Measurements from ENCODE around the gene LHX1. TPM values are rescaled to one million over a fixed set of nuclear protein-coding genes. Genes with fewer than 3 reads are reported as not detected.

LHX1 gene
- total RNA-seq, 2 experiments from 2014 or later: not detected

DNA sequence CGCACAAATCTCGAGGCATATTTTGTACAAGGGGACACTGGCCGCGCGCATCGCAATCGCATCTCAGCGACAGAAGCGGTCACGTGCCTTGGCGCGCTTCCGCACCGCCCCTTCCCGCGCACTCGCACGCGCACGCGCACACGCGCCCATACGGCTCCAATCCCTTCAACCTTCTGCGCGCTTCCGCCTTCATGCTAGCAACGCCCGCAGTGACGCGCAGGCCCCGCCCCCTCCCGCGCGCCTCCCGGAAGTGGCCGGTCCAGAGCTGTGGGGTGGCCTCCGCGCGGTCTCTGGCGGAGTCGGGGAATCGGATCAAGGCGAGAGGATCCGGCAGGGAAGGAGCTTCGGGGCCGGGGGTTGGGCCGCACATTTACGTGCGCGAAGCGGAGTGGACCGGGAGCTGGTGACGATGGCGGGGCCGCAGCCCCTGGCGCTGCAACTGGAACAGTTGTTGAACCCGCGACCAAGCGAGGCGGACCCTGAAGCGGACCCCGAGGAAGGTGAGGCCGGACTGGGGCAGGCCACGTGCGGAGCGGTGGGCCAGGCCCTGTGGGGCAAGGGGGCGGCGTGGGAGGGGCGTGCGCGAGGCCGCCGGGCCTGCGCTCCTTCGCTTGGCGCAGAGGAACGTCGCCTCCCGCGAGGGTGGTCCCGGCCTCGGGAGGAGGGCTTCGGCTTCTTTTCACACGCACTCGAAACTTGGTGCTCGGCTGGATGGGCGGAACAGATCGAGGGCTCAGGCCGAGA, 11.6 kb downstream of the LHX1 start, which contains the start of gene AATF:
Gene AATF, plus strand, starts transcription at position 238 of the 744 bp plus-strand sequence. Its CDS starts 172 bp downstream, at position 410.
- peaks cover 46% of the 10 kb centered on the region for H3K27me3 Mint-ChIP-seq
- Histone ChIP-seq H3K4me3 (ENCODE audit: low read length) (peak within 1 kb of the TSS; percentile 81), H3K9me3 (ENCODE audit: control insufficient read depth in 1 of 2, insufficient read depth in 1 of 2, low read length in 2 of 2) (peaks cover 0 to 8% of the 10 kb centered on the region in 2 experiments), H3K4me1 (ENCODE audit: insufficient read depth, low read length) (peaks cover 36% of the 10 kb centered on the region), H3K36me3 (ENCODE audit: insufficient read depth, low read length) (peaks cover 30% of the 10 kb centered on the region), H3K27ac (ENCODE audit: low read depth in 1 of 2, low read length in 2 of 2) (peak within 1 kb of the TSS; percentile 62 to 74), H3K27me3 (ENCODE audit: control insufficient read depth in 1 of 2, insufficient read depth in 2 of 2, low read length in 2 of 2) (peaks cover 29 to 34% of the 10 kb centered on the region in 2 experiments)
- ChIA-PET POLR2A (interaction anchor here (1.0 to 2.4 kb wide), 9 partner anchors 10 to 403 kb away, joined by 3 to 16 read pairs (median 6); partner anchors contain the start of genes LHX1 and MRM1), CTCF (interaction anchor here (1.1 kb wide), 1 partner anchor 12 kb away, joined by 5 read pairs; no protein-coding TSS in a partner anchor)
- peak within 1 kb of the TSS; percentile 88 for H3K4me3 Mint-ChIP-seq
- H3K36me3 Mint-ChIP-seq (ENCODE audit: low read depth): peaks cover 55% of the 10 kb centered on the region
- intact Hi-C loops (cut with DNase I, micrococcal nuclease): loop anchor here (1.0 to 5.0 kb wide), 7 partner anchors 16 to 538 kb away; partner anchors contain the start of genes ACACA (in 1 of the 2), DUSP14 (in 1 of the 2), GGNBP2 (in 1 of the 2) and TADA2A (in 1 of the 2)
- ATAC-seq (ENCODE audit: poor library complexity) (peak; percentile 93), DNase-seq (peak; percentile 89 to 99 (median 95))
- H3K27ac Mint-ChIP-seq: peak within 1 kb of the TSS; percentile 84
- H3K4me1 Mint-ChIP-seq (ENCODE audit: low read depth): peaks cover 70% of the 10 kb centered on the region
- TF ChIP-seq, protein P1, sequence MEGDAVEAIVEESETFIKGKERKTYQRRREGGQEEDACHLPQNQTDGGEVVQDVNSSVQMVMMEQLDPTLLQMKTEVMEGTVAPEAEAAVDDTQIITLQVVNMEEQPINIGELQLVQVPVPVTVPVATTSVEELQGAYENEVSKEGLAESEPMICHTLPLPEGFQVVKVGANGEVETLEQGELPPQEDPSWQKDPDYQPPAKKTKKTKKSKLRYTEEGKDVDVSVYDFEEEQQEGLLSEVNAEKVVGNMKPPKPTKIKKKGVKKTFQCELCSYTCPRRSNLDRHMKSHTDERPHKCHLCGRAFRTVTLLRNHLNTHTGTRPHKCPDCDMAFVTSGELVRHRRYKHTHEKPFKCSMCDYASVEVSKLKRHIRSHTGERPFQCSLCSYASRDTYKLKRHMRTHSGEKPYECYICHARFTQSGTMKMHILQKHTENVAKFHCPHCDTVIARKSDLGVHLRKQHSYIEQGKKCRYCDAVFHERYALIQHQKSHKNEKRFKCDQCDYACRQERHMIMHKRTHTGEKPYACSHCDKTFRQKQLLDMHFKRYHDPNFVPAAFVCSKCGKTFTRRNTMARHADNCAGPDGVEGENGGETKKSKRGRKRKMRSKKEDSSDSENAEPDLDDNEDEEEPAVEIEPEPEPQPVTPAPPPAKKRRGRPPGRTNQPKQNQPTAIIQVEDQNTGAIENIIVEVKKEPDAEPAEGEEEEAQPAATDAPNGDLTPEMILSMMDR (IDR thresholded peaks at IDR 0.05): no peak
- H3K9me3 Mint-ChIP-seq: no peaks in the 10 kb centered on the region

DNA sequence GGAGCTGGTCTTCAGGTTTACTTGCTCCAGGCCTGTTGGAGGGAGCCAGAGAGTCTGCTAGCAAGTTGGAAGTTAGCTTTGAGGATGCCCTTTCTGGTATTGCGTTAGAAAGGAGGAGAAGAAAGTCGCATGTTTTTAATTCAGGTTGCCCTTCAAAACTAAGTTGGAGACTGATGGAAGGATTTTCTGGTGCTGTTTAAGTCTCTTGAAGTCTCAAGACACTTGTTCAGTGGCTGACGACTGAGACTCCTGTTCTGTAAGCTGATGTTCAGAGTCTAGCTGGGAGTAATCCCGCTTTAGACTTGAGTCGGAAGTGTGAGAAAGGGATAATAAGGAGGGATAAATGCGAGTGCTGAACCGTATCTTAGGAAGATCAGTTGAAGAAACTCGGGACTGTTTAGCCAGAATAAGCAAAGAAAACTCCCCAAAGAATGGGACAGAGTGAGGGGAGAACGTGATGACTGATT, 12.2 kb downstream of the LHX1 start:
- DNase-seq (no peak), ATAC-seq (ENCODE audit: poor library complexity) (peak; percentile 4)
- Histone ChIP-seq H3K4me1 (ENCODE audit: insufficient read depth, low read length) (peaks cover 36% of the 10 kb centered on the region), H3K9me3 (ENCODE audit: control insufficient read depth in 1 of 2, insufficient read depth in 1 of 2, low read length in 2 of 2) (peaks cover 0 to 8% of the 10 kb centered on the region in 2 experiments), H3K27me3 (ENCODE audit: control insufficient read depth in 1 of 2, insufficient read depth in 2 of 2, low read length in 2 of 2) (peaks cover 24 to 28% of the 10 kb centered on the region in 2 experiments), H3K36me3 (ENCODE audit: insufficient read depth, low read length) (peaks cover 36% of the 10 kb centered on the region), H3K4me3 (ENCODE audit: low read length) (peak overlapping the region; percentile 81), H3K27ac (ENCODE audit: low read depth in 1 of 2, low read length in 2 of 2) (peak overlapping the region in 1 of 2 donors; percentile 62)
- H3K27me3 Mint-ChIP-seq: peaks cover 40% of the 10 kb centered on the region
- intact Hi-C loops (cut with DNase I, micrococcal nuclease): loop anchor here (2.0 to 5.0 kb wide), 6 partner anchors 17 to 538 kb away; partner anchors contain the start of genes ACACA (in 1 of the 2), DUSP14 (in 1 of the 2), GGNBP2 (in 1 of the 2) and TADA2A (in 1 of the 2)
- H3K27ac Mint-ChIP-seq: peak overlapping the region; percentile 84
- ChIA-PET CTCF (interaction anchor here (1.1 kb wide), 1 partner anchor 11 kb away, joined by 5 read pairs; no protein-coding TSS in a partner anchor), POLR2A (interaction anchor here (1.0 to 2.4 kb wide), 9 partner anchors 11 to 404 kb away, joined by 3 to 16 read pairs (median 6); partner anchors contain the start of genes LHX1 and MRM1)
- H3K9me3 Mint-ChIP-seq: no peaks in the 10 kb centered on the region
- H3K4me3 Mint-ChIP-seq: peak overlapping the region; percentile 88
- TF ChIP-seq, protein P1 (IDR thresholded peaks at IDR 0.05): no peak
- peaks cover 73% of the 10 kb centered on the region for H3K4me1 Mint-ChIP-seq (ENCODE audit: low read depth)
- peaks cover 61% of the 10 kb centered on the region for H3K36me3 Mint-ChIP-seq (ENCODE audit: low read depth)

- Mint-ChIP-seq H3K36me3 (ENCODE audit: low read depth) (peaks cover 67% of the 10 kb centered on the region), H3K27ac (peak overlapping the region; percentile 84)
- peak overlapping the region; percentile 81 for H3K4me3 ChIP-seq (ENCODE audit: low read length)
Measured at GRCh38 chr17:36950027-36950426, 12.8 kb downstream of the LHX1 start.

More at GRCh38 chr17:36950027-36950426, 12.8 kb downstream of the LHX1 start:
- CTCF ChIA-PET: no interaction called here
- POLR2A ChIA-PET: interaction anchor here (1.0 to 2.4 kb wide), 5 partner anchors 11 to 348 kb away, joined by 3 to 16 read pairs (median 13); partner anchors contain the start of genes LHX1 and MRM1
- Histone ChIP-seq H3K36me3 (ENCODE audit: insufficient read depth, low read length) (peaks cover 42% of the 10 kb centered on the region), H3K9me3 (ENCODE audit: control insufficient read depth in 1 of 2, insufficient read depth in 1 of 2, low read length in 2 of 2) (peaks cover 0 to 8% of the 10 kb centered on the region in 2 experiments), H3K4me1 (ENCODE audit: insufficient read depth, low read length) (peaks cover 36% of the 10 kb centered on the region), H3K27ac (ENCODE audit: low read depth in 1 of 2, low read length in 2 of 2) (no peak overlapping the region), H3K27me3 (ENCODE audit: control insufficient read depth in 1 of 2, insufficient read depth in 2 of 2, low read length in 2 of 2) (peaks cover 20 to 23% of the 10 kb centered on the region in 2 experiments)
- intact Hi-C loops (cut with DNase I, micrococcal nuclease): loop anchor here in 1 of 2 experiments (5.0 kb wide), 1 partner anchor 463 kb away; the partner anchor contains the start of gene ZNHIT3
- TF ChIP-seq, protein P1 (IDR thresholded peaks at IDR 0.05): no peak
- peak overlapping the region; percentile 88 for H3K4me3 Mint-ChIP-seq
- ATAC-seq (ENCODE audit: poor library complexity) (no peak), DNase-seq (no peak)
- H3K9me3 Mint-ChIP-seq: no peaks in the 10 kb centered on the region
- H3K4me1 Mint-ChIP-seq (ENCODE audit: low read depth): peaks cover 79% of the 10 kb centered on the region
- peaks cover 35% of the 10 kb centered on the region for H3K27me3 Mint-ChIP-seq

Measured in CD4-positive, alpha-beta T cell (primary cell).